ENCODE measurements around the gene PRC1. TPM values are rescaled to one million over a fixed set of nuclear protein-coding genes. Genes with fewer than 3 reads are reported as not detected.
"Not testable (repeated sequence)": the region's sequence is repeated elsewhere in the genome, so short reads cannot be mapped to it uniquely, and the experiment has no call there.

PRC1 gene, protein sequence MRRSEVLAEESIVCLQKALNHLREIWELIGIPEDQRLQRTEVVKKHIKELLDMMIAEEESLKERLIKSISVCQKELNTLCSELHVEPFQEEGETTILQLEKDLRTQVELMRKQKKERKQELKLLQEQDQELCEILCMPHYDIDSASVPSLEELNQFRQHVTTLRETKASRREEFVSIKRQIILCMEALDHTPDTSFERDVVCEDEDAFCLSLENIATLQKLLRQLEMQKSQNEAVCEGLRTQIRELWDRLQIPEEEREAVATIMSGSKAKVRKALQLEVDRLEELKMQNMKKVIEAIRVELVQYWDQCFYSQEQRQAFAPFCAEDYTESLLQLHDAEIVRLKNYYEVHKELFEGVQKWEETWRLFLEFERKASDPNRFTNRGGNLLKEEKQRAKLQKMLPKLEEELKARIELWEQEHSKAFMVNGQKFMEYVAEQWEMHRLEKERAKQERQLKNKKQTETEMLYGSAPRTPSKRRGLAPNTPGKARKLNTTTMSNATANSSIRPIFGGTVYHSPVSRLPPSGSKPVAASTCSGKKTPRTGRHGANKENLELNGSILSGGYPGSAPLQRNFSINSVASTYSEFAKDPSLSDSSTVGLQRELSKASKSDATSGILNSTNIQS
- 13.5 TPM for total RNA-seq

DNA sequence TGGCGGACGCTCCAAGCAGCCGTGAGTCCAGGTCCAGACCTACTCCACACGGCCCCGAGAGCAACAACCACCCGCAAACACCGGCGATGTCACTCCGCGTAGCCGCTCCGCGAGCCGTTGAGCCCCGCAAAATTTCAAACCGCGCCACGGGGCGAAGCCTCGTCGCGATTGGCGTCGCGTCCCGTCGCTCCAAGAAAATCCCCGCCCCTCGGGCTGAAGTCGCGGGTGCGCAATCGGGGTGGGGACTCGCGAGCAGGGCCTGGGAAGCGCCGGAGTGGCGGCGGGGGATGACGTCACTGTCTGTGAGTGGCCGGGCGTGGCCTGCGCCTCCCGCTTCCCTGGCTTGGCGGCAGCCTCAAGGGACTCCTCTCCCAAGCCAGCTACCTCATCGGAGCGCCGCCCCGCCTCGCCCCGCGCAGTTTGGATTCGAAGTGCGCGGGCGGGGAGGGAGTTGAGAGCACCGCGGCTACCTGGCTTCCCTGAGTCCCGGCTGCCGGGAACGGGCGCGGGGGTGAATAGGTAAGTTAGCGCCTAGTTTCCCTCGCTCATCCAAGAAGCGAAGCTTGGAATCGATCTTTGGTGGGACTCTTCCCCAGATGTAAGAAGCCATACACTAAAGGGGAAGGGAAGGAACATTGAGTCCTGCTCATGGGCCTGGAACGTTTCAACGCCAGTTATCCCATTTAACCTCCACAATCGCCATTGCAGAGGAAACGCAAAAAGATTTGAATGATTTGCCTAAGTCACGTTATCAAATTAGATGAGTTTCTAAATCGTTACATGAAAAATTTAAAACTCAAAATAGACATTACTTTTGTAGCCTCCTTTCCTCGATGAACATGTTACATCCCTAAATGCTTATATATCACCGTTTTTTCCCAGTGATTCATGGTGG lies at the start of gene PRC1:
Gene PRC1 (minus strand): TSS at position 119 of the 895 bp plus-strand sequence. CDS start 118 bp downstream, at position 1.
- DNase-seq (ENCODE audit: low spot score in 2 of 2): peak; percentile 99 to 100
- no peak for FAIRE-seq

DNA sequence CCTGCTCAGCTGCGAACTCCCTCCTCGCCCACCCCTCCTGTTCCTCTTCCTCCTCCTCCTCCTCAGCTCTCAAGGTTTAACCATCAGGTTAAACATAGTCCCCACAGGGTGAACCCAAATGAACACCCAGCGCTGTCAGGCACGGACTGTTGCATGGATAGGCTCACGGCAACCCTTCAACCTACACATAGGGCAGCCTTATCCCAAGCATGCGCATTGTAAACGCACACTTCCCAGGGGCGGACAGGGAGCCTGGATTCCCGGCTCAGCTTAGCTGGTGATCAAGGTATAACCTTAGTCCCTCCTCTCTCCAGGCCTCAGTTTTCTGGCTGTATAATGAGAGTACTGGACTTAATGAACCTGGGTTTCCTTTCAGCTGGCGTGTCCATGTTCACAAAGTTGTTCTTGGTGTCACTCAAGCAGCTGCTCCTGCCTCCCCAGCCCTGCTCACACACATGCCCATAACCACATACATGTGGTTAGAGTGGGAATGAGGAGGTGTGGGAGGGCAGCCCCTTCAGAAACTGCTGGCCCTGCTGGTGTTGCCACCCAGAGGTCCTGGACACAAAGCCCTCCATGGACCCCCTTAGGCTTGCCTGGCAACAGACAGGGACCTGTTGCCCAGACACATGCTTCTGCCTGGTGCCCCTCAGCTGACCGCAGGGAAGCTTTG lies 49.0 kb upstream of the PRC1 start:
- DNase-seq (ENCODE audit: low spot score in 2 of 2): no peak
- no peak for FAIRE-seq

DNA sequence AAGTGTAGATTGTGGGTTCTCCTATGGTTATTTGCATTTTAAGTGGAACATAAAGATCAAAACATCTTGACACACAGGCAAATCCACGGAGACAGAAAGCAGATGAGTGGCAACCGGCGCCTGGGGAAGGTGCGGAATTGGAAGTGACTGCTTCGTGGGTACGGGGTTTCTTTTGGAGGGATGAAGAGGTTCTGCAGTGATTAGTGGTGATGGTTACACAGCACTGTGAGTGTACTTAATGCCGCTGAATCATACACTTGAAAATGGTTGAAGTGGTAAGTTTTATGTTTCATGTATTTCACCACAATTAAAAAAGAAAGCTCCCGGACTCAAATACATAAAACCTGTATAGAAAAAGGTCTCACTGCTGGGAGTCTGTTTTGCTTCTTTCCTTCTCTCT lies 46.5 kb upstream of the PRC1 start:
- DNase-seq (ENCODE audit: low spot score in 2 of 2): no peak
- no peak for FAIRE-seq

DNA sequence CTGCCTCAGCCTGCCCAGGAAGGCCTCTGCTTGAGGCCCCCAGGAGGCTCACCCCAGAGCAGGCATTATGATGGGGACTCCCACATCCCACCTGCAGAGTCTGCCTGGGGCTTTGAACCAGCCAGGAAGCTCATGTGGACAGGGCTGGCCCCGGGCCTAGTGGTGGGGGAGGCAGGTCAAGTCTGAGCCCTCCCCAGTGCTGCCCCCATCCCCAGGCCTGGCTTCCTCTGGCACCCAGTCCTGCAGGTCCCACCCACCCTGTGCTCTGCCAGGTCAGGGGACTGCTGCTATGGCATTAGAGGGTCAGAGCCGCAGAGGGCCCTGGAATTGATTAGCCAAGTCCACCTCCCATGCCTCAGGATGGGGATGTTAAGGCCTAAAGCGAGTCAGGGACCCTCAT lies 45.7 kb upstream of the PRC1 start:
- no peak for FAIRE-seq
- no peak for DNase-seq (ENCODE audit: low spot score in 2 of 2)

DNA sequence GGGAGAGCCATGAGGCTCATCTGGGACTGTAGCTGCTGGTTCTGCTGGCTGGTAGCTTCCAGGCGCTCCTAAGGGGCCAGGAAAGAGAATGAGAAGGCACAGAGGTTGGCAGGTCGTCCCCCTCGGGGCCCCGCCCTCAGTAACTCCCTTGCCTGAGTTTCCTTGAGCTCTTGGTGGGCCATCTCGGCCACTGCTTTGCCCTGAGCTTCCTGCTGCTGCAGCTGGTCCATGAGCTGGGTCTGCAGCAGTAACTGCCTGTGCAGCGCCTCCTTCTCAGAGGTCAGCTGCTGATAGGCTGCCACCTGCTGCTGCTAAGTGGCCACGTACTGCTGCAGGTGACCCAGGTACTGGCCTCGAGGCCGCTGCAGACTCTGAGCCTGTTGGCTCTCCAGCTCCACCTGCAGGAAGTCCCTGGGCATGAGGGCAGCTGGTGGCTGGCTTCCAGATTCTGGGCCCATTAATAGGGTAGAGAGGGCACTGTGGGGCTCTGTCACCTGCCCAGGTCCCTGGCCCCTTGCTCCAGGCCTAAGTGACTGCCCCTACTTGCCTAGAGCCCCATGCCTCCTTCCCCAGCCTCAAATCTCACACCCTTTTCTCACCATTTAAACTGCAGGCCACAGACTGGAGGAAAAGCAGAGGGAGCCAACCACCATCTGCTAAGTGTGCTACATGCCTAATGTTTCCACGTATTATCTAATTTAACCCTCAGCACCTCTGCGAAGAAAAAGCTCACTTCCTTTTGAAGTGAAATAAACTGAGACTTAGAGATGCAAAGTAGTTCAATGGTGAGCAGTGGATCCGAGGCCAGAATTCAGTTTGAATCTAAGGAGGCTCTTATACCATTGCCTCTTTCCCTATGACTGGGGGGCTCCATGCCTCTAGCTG lies 38.8 kb upstream of the PRC1 start:
- FAIRE-seq: no peak
- no peak for DNase-seq (ENCODE audit: low spot score in 2 of 2)

DNA sequence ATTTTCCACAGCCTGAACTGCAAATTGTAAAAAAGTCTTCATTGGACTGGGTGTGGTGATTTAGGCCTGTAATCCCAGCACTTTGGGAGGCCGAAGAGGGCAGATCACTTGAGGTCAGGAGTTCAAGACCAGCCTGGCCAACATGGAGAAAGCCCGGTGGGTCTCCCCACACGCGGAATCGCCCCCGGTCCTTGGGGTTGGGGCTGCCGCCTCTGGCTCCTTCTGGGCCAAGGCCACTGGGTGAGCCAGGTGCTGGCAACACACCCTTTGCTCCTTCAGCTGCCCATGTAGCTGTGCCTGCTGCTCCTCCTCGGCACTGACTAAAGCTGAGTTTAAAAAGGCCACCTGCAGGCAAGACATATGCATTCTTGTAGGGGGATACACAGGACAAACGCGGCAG lies 37.5 kb upstream of the PRC1 start:
- no peak for FAIRE-seq

DNA sequence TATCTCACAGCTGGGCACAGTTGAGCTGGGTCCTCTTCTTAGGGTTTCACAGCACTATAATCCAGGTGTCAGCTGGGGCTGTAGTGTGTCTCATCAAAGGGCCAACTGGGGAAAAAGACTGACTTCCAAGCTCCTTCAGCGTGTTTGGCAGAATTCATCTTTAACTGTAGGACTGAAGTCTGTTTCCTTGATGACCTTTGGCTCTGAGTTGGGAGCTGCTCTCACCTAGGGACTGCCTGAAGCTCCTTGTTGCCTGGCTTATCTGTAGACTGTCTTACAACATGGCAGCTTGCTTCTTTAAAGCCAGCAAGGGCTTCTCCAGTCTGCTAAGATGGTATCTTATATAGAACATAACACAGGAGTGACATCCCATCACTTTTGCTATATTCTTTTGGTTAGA lies 33.3 kb upstream of the PRC1 start:
- FAIRE-seq (no peak), DNase-seq (ENCODE audit: low spot score in 2 of 2) (no peak)

More for the DNA sequence above, 37.5 kb upstream of the PRC1 start:
- no peak for DNase-seq (ENCODE audit: low spot score in 2 of 2)

DNA sequence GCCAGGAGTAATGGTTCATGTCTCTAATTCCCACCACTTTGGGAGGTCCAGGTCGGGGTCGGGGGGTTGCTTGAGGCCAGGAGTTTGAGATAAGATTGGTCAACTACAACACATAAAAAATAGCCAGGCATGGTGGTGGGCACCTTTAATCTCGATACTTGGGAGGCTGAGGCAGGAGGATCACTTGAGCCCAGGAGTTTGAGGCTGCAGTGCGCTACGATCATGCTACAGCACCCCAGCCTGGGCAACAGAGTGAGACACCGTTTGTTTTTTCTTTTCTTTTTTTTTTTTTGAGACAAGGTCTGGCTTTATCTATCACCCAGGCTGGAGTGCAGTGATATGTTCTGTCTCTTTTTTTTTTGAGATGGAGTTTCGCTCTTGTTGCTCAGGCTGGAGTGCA lies 29.4 kb upstream of the PRC1 start:
- DNase-seq (ENCODE audit: low spot score in 2 of 2): no peak
- no peak for FAIRE-seq

DNA sequence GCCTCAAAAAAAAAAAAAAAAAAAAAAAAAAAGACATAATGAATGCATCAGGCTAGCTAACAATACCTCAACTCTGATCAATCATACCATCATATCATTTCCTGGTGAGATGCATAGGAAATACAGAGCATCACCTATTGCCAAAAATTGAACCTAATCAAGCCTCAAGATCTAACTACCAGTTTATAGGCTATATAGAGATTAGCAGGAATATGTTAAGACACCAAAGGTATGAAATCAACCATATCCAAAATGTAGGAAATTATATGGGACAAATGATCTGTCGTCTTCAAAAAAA lies 28.4 kb upstream of the PRC1 start:
- no peak for DNase-seq (ENCODE audit: low spot score in 2 of 2)
- no peak for FAIRE-seq

DNA sequence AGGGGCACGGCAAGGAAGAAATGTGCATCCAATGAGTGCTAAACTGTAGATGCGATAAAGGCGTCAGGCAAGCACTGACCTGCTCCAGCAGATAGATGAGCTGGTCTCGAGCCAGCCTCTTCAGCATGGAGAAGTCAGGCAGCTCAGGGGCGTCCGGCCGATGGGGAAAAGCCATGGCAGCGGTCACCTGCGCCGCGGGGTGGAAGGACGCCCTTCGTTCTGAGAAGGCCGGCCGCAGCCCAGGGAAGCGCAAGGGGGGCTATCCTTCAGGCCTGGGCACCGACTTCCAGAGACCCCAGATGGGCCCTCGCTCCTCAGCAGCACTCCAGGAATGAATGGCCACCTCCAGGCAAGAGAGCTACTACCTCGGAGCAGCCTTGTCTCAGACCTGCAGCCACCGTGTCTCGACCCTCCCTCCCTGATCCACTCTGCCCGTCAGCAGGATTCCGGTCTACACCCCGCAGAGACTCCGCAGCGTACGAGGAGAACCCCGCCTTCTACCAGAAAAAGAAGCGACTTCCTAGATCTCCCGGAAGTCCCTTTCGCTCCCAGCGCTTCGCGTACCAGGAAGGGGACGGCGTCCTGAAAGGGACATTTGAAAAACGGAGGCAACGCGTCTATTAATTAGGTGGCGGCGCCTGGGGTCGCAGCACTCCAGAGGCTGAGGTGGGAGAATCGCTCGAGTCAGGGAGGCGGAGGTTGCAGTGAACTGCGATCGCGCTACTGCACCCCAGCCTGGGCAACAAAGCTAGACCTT lies 27.9 kb upstream of the PRC1 start, which contains the start of gene VPS33B:
Gene VPS33B (minus strand): TSS at position 520 of the 757 bp plus-strand sequence. CDS start 345 bp downstream, at position 175.
- DNase-seq (ENCODE audit: low spot score in 2 of 2) (peak; percentile 71 to 76), FAIRE-seq (no peak)

DNA sequence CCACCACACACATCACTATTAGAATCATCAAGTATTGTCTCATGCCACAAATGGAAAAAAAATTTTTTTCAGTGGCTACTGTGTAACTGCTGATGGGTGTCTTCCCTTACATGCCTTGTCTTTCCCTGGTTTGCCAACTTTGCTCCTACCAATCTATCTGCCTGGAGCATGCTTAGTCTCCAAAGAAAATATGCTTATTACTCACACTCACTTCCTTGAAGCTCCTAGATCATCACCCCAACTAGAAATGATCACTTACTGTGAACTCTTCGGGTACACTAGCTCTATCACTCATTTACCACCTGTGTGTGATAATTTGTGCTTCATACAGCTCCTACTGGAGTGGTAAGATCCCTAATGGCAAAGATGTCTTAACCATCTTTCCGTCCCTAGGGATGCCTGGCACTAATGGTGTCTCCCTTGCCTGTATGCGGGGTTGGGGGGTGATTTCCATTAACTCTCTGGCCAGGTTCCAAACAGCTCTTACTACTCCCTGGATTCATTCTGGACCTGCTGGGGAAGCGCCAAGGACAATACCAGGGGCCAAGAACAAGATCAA lies 27.3 kb upstream of the PRC1 start:
- no peak for DNase-seq (ENCODE audit: low spot score in 2 of 2)
- FAIRE-seq: no peak

DNA sequence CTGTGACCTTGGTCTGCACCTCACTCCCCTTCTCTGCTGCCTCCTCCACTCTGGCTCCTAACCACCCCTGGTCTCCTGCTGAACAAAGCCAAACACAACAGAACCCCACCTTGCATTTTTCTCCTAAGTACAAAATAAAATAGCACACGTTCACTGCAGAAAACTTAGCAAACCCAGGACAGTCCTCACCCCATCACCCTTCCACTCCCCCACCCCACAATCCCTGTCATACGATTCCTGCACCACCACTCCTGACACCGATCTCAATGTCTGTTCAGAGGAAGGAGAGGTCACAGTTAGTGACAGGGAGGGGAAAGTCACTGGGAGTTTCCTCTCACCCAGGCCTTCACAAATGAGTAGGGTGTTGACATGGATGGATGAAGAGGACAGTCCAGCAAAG lies 23.8 kb upstream of the PRC1 start:
- no peak for FAIRE-seq
- DNase-seq (ENCODE audit: low spot score in 2 of 2): no peak

DNA sequence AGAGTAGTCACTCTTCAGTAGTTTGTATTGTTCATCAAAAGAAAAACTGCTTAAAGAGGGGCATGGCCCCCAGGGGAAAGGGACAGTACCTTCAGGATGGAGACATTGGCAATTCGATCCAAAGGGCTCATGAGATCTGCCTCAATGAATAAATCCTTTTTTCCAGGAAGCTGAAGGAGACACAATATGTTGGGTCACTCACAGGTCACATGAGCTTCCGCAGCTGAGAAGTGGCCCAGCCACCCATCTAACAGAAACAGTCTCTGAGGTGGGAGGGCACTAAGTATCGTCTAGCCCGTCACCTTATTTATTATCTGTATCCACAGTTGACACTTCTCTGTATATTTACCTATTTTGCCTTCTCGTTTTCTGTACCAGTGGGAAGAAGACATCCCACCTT lies 23.4 kb upstream of the PRC1 start:
- FAIRE-seq: no peak

DNA sequence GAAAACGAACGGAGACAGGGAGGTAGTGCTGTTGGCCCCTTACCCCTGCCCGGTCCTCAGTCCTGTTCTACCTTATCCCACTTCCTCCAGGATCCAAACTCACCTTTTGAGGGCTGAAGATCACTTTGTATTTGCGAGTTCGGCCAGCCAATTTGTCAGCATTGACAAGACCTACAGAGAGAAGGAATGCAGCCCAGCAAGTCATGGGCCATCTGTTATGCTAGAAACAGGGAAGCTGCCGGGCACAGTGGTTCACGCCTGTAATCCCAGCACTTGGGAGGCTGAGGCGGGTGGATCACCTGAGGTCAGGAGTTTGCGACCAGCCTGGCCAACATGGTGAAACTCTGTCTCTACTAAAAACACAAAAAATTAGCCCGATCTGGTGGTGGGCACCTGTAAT lies 19.4 kb upstream of the PRC1 start:
- not testable (repeated sequence) for FAIRE-seq; DNase-seq (ENCODE audit: low spot score in 2 of 2)

More for the DNA sequence above, 23.4 kb upstream of the PRC1 start:
- DNase-seq (ENCODE audit: low spot score in 2 of 2): no peak

DNA sequence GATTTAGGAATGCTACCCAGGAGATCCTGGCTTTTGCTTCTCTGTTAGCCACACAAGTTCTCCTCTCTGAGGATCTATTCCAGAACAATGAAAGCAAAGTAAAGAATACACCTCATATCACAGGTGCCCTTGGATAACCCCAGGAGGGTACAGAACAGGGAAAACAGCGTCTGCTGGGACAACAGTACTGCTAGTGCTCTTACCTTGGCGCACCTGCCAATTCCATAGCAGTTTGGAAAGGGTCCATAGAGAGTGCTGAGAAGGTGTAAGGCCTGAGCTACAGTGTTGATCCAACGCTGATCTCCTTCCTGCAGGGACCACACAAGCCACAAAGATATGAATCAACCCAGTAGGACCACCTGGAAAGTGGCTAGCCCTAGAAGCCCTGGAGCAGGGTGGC lies 12.9 kb upstream of the PRC1 start:
- no peak for DNase-seq (ENCODE audit: low spot score in 2 of 2)
- FAIRE-seq: no peak

DNA sequence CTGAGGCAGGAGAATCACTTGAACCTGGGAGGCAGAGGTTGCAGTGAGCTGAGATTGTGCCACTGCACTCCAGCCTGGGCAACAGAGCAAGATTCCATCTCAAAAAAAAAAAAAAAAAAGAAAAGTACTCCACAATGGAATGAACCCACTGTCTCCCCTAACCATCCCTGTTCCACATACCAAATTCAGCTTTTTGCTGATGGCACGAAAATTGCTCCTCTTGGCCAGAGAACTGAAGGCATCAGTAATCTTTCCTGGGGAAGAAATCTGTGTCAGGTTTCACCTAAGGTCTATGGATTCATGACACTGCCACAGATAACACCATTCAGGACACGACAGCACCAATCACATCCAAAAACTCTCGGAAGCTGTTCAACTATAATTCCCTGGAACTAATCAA lies 6.9 kb upstream of the PRC1 start:
- no peak for FAIRE-seq
- DNase-seq (ENCODE audit: low spot score in 2 of 2): no peak

DNA sequence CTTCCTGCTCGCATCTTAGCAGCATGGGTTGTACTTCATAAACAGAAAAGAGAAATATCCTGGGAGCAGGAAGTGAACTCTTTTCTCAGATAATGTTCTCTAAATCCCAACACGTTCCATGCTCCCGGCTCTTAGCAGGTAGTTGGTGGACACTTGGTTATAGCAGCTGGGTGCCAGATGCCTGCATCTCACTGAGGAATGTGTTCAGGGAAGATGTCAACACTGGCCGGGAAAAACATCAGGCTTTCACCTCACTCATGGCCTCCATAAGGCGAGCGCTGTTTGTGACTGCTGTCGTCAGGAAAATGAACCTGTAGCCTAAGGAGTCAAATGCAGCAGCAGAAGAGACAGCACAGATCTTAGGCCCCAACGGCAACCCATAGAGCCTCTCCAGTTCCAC lies 4.4 kb upstream of the PRC1 start:
- DNase-seq (ENCODE audit: low spot score in 2 of 2) (no peak), FAIRE-seq (no peak)

DNA sequence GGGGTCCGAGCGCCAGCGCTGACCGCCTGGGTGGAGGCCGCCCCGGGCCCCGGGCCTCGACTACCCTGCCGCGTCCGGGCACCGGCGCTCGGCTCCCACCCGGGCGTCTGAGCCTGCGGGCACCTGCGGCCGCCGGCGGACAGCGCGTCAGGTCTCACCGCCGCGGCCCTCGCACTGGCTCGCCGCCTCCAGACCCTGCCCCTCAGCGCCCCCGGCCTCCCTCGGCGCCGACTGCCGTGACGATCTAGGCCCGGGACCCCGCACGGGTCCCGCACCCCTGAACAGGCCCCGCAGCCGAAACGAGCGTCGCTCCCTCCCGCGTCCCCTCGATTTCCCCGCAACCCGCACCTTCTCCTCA lies 297 bp downstream of the PRC1 start:
- FAIRE-seq: no peak
- peak in 1 of 2 donors; percentile 35 for DNase-seq (ENCODE audit: low spot score in 2 of 2)

All from frontal cortex (tissue), 4 donors.